T-helper 22 cell (primary cell): ENCODE measurements around the gene LANCL3.
"Not testable (repeated sequence)": the region's sequence is repeated elsewhere in the genome, so short reads cannot be mapped to it uniquely, and the experiment has no call there.

Experiments
- DNase-seq: peaks from one replicate; pipeline ENCODE4 v3.0.0-alpha.2; 2020; ENCODE audit warnings: low read depth

Gene LANCL3

GRCh38 chrX:37613933-37614332, 42.5 kb downstream of the LANCL3 start:
- no peak for DNase-seq

GRCh38 chrX:37627602-37628001, 56.1 kb downstream of the LANCL3 start:
- DNase-seq: no peak

DNA sequence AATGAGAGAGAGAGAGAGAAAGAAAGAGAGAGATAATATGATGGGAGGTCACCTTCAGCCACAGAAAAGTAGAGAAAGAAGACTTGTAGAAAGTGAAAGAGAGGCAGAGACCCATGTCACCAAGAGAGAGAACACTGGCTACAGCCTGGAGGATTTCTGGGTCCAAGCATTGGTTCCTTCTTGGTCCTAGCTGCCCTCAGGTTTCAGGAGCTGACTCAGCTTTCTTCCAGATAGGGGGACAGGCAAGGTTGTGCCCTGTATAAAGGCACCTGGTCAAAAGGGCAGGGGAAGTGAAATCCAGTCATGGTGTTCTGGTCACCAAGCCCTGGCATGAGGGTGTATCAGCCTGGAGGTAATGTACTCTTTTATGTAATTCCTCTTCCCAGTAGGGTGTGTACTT, 66.6 kb downstream of the LANCL3 start:
- no peak for DNase-seq

GRCh38 chrX:37640142-37640541, 68.7 kb downstream of the LANCL3 start:
- DNase-seq: no peak

- no peak for DNase-seq
Measured at GRCh38 chrX:37641859-37642258, 70.4 kb downstream of the LANCL3 start.

DNA sequence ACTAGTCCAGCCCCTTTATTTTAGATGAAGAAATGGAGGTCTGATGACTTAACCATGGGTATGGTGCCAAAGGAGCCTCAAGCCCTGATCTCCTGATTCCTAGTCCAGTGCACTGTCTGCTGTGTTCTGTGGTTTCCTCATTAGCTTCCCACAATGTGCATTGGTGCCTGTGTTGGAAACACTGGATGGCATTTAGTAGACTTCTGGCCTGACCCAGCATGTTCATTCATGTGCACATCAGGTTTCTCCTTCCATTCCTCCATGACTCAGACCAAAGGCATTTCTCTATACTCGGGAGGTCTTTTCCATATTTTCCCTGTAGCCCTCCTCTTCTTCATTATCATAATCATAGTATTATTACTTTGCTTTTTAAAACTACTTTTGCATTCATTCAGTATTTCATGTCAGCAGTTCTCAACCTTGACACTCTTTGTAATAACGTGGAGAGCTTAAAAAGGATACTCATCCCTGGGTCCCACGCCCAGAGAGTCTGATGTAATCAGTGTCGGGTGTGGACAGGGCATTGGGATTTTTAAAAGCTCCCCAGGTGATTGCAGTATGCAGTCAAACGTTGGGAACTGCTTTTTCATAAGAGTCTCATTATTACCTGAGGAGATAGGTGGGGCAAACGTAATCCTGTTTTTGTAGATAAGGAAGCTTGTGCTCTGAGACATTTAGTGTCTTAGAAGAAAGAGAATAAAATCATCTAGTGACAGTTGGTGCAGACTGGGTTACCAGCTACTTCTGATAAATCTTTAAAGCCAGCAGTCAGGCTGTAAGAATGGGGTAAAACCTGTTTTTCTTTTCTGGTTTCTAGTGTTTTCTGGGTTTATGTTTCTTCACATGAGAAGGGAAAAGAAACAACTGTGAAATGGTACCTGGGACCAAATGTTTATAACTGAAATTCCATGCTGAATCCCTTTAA, 73.2 kb downstream of the LANCL3 start:
- DNase-seq: no peak

DNA sequence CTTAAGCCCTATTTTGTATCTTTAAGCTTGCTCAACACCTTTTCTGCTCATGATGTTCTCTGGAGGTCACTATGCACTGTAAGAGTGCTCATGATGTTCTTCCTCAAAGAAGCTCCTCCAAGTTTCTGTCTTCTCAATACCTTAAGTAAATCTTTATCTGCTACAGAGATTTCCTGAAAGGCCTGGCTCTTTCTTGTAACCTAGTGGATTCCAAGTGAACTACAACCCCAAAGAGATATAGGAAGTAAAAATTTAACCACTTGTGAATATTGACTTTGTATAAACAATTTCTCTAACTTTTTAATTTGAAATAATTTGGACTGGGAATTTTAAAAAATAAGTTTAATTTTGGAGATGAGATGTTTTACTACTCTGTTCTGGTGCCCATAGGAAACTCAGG, 74.8 kb downstream of the LANCL3 start:
- no peak for DNase-seq

GRCh38 chrX:37650879-37651278, 79.4 kb downstream of the LANCL3 start:
- not testable (repeated sequence) for DNase-seq

DNA sequence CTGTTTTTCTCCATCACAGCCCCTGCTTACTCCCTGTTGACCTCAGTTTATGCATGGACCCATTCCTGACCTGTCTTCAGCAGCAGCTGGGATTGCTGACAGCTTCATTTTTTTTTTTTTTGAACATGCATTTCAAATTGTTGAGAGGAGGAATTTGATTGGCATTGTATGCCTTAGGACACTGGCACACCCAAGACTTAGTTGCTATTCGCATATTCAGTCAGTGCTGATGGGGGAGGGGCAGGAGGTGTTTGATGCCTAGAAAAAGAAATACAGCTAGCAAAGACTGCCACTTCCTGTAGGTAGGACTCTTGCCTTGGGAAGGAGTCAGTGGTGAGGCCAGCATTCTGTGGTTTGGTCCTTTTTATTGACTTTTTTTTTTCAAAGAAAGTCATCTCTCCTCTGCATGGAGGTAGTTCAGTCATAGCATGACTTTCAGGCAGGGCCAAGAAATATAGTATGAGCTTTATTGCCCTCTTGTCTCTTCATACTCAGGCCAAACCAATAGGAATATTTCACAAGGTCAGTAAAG, 80.5 kb downstream of the LANCL3 start:
- no peak for DNase-seq

DNA sequence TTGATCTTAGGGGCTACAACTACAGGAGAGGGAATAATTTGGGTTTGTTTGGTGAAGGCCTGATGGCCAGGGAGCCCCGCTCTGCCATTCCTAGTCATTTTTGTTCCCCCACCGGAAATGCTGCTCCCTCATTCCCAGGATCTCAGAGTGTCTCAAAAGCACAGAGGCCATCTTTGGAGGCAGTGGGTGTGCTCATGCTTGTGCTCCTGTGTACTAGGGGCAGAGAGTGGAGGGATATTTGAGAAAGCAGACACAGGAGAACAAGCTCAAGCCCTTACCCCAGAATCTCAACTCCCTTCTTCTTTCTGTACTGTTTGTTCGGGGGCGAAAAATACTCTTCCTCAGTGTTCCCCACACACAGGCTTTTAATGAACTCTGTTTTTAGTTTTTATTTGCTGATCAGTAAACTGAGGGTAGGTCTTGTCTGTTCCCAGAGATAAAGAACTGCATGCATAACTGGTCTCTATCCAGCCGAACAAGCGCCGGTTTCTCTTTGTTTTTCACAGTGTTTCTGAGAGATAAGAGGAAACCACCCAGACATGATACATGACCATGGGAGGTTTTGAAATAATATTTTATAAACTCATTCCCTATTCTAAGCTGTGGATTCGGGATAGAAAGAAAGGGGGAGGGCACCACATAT, 81.2 kb downstream of the LANCL3 start:
- no peak for DNase-seq

DNA sequence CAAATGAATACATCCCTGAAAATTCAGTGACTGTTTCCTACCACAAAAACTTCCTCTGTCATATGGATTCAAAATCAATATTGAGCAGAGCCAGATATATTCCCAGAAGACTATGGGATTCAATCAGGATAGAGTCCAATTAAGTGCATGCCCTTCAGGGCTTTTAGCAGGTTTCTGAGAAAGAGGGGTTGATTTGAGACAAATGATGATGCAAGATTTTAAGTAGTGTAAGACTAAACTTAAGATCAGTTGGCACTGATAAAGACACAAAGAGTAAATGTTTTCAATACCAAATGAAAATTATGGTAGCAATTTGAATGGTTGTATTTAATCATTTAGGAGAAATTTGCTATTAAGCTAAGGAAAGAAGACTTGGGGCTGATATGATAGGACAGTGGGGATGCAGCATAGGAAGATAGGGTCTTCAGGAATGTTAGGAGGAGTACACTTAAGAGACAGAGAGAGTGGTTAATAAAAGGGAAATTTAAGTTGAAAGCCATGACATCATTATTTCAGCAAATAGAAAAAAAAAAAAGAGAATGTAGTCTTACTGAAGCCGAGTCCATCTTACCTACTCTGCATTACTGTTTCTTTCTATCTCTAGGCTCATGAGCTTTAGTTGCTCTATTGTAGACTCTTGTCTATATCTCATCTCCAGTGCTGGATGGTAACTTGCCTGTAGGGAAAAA, 82.1 kb downstream of the LANCL3 start:
- DNase-seq: no peak

DNA sequence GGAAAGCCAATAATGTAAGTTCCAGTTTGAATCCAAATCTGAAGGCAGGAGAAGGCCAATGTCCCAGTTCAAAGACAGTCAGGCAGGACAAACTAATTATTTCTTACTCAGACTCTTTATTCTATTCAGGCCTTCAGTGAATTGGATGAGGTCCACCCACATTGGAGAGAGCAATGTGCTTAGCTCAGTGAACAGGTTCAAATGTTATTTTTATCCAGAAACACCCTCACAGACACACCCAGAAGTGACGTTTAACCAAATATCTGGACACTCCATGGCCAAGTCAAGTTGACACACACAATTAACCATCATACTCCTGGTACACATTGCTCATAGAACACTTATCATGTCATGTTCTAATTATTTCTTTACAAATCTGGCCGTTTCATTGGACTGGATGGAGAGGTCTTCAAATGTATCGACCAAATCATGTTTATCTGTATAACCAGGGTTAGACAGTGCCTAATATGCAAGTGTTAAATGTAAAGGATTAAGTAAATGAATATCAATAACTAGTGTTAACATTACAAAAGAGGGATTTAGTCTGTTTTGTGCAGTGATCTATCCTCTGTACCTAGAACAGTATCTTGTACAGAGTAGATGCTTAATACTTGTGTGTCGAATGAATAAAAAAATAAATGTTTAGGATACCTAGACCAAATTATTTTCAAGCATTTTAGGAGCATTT, 87.0 kb downstream of the LANCL3 start:
- no peak for DNase-seq

GRCh38 chrX:37659047-37659446, 87.6 kb downstream of the LANCL3 start:
- no peak for DNase-seq

GRCh38 chrX:37662181-37662580, 90.7 kb downstream of the LANCL3 start:
- no peak for DNase-seq

- DNase-seq: no peak
Measured at GRCh38 chrX:37666516-37666915, 95.1 kb downstream of the LANCL3 start.

- DNase-seq: no peak
Measured at GRCh38 chrX:37667141-37667540, 95.7 kb downstream of the LANCL3 start.

DNA sequence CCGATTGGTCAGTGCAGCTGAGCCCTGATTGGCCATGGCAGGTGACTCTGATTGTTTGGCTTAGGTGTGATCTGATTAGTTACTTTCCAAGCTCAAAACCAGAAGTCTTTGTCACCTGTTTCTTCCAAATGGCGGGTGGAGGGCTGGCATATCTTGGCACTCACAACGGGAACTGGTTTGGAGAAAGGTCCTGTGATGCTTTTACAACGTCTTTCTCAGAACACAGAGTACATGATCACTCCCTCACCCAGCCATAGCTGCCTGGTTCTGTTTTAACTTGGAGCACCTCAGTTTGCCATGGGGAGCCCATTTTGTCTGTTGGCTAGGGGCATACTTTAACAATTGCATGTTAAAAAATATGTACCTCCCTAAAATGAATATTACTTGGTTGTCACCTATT, 101.1 kb downstream of the LANCL3 start:
- no peak for DNase-seq

- no peak for DNase-seq
Measured at GRCh38 chrX:37676811-37677210, 105.3 kb downstream of the LANCL3 start.

GRCh38 chrX:37677243-37677642, 105.8 kb downstream of the LANCL3 start:
- no peak for DNase-seq

- DNase-seq: no peak
Measured at GRCh38 chrX:37677765-37678164, 106.3 kb downstream of the LANCL3 start.

DNA sequence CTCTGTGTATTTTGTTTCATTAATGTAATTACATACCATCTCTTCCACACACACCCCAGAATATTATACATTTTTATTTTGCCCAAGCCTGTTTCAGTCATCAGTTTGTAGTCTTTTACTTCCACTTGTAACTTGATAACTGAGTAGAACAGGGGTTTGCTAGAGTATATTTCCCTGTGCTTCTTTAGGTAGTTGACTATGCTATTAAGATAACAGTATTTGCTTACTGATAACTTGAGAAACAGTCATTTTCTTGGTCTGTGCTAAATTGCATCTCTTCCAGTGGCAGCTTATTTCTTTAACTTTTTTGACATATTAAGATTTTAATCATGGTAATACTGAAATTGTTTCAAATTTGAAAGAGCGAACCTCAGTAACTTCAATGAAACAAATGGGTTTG, 107.1 kb downstream of the LANCL3 start:
- DNase-seq: no peak

- no peak for DNase-seq
Measured at GRCh38 chrX:37679230-37679629, 107.8 kb downstream of the LANCL3 start.
